Activated CD8-positive, alpha-beta memory T cell treated with anti-CD3 and anti-CD28 coated beads for 1 hour (primary cell): ENCODE results near the gene NEDD4L.
"Not testable (repeated sequence)": the region's sequence is repeated elsewhere in the genome, so short reads cannot be mapped to it uniquely, and the experiment has no call there.

ENCODE experiments used
- DNase-seq, 2 donors: peaks; one replicate each; pipeline ENCODE4 v3.0.0-alpha.2; 2020; ENCODE audit warnings: low read depth in 1 of 2; ENCODE audit errors: extremely low read depth in 1 of 2

Gene NEDD4L

GRCh38 chr18:58146099-58146498 lies 102.1 kb downstream of the NEDD4L start:
- DNase-seq, result no peak

DNA sequence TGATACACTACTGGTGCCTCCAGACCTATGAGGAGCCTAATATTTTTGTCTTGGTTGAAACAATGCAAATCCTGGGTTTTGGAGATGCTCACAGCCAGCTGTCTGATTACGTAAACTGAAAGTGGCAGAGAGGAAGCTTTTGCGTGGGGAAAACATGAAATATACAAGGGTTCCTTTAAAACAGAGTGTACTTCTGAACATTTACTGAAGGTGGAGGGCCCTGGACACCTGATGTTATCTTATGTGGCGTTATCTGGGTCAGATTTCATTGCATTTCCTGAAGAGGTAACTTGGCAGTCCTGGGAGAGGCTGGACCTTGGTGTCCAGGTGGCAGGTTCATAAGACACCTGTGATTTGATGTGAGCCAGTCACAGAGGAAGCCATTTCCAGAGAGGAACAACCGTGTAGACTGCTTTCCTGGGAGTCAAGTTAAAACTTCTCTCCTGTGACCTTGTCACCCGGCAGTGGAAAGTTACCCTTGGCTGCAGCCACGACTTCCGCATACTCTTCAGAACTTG lies 105.0 kb downstream of the NEDD4L start:
- DNase-seq, result no peak

GRCh38 chr18:58150772-58151171 lies 106.7 kb downstream of the NEDD4L start:
- no peak for DNase-seq

- DNase-seq, result no peak
Observed at GRCh38 chr18:58152216-58152615, 108.2 kb downstream of the NEDD4L start.

DNA sequence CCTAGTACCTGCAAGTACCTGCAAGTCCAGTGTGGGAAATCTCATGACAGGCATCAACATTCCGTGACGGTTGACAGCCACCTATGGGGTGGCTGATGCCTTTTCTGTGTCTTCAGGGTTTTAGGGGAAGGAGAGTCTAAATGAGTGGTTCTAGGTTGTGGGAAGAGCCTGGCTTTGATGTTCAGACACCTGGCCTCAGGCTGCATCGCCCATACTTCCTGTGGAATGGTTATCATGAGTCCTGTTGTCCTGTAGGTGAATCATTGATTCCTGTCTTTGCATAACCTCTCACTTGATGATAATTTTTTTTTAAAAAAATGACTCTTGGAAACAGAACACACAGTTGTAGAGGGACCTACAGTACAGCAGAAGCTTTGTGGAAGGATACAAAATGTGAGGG lies 108.9 kb downstream of the NEDD4L start:
- DNase-seq, result no peak

DNA sequence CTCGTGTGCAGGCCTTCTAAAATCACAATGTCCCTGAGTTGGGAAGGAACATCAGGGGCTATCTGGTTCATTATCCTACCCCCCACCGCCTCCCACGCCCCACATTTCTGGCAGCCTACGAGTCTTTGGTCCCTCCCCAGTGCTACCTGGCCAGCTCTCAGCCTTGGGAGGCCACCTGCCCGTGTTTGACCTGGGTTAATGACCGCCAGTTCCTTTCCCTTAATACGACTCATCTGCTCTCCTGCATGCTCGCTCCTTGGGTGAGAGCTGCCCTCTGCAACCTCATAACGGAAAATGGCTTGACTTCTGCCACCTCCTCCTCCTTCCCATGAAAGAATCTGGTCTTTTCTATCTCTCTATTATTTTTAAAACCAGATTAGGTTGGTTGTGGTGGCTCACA lies 112.5 kb downstream of the NEDD4L start:
- no peak for DNase-seq

DNA sequence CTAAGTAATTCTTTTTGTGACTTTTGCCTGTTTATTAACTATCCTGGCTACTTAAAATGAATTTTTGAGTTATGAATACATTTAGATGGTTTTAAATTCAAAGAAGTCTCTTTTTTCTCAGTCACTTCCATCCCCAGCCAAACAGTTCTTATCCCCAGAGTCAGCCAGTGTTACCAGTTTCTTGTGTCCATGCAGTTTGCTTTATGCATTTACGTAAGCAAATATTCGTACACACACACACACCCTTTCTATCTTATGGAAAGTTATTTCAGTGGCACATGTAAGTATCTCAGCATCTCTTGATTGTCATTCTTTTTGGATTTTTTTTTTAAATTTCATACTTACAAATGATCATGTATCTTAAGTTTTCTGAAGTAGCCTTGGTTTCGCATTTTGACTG lies 113.2 kb downstream of the NEDD4L start:
- no peak for DNase-seq

- DNase-seq, result no peak
Observed at GRCh38 chr18:58158008-58158407, 114.0 kb downstream of the NEDD4L start.

DNA sequence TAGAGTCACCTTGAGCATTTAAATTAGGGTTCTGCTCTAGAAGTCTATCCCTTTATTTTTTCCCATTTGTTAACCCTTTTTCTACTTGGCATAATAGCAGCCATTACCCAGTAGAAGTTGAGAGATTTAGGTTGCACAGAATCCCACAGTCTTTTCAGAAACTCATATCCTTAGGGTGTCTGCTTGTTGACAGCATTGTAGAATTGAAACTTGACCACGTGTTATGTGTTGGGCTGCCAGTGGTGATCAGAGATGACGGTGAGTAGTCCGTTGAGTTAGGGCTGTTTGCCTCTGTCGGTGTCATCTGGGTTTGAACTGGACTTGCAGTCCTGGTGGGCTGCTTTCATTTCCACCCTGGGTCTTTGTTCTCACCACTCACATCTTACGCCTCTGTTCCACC lies 114.4 kb downstream of the NEDD4L start:
- DNase-seq, result no peak

GRCh38 chr18:58161659-58162058 lies 117.6 kb downstream of the NEDD4L start:
- DNase-seq, result no peak

DNA sequence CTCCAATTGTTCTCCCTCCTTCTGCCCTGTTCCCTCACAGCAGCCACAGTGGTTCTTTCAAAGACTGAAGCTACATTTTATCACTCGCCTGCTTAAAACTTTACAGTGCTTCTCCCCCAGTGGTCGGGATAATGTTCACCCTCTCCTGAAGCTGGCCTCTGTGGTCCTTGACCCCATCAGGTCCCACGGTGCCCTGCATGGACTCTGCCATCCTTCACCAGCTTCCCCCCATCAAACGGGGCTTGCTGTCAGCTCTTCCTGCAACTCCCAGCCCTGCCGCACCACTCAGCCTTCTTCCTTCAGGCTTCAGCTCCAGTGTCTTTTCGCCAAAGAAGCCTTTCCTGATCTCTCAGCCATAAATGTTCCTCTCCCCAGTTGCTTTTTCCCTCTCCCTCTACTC lies 118.1 kb downstream of the NEDD4L start:
- DNase-seq, result no peak

DNA sequence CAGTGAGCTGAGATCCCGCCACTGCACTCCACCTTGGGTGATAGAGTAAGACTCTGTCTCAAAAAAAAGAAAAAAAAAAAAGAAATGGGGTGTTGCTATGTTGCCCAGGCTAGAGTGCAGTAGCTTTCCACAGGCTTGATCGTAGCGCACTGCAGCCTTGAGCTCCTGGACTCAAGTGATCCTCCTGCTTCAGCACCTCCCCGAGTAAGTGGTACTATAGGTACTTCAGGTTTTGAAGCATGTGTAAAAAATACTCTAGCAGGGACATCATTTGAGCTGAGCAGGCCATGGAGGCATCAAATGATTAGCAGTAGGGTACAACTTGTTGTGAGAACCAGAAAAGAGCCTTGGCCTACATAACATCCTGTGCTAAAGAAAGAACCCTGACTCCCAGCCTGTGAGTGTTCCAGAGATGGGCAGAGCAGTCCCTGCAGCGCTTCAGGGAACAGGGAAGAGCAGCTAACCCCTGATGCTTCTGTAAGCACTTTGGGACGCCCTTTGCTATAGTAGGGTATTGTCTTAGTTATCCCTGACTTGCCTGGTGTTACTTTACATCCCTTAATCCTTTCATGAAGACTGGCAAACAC lies 119.1 kb downstream of the NEDD4L start:
- no peak for DNase-seq

DNA sequence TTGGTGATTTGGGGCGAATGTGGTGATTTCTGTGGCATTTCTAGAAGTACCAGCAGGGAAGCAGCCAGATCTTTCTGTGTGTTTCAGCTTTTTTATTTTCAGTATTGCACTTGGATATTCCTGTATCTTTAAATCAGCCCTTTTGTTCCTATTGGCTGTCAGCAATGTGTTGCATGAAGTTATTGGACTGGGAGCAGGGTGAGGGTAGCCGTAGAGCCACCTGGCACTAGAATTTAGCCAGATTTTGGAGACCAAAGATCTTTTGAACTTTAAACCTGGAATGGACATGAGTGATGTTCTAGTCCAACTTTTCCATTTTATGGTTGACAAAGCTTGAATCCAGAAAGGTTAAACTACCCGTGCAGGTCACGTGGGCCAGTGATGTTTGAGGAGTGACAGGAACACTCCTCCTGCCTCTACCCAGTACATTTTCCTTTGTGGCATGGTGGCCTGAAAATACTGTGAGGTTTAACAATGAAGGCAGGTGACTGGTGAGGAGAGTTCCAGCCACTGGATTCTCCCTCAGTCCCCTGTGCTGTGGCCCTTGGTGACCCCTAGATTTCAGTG lies 122.3 kb downstream of the NEDD4L start:
- DNase-seq, result no peak

- DNase-seq, result no peak
Observed at GRCh38 chr18:58167073-58167472, 123.0 kb downstream of the NEDD4L start.

- no peak for DNase-seq
Observed at GRCh38 chr18:58168221-58168620, 124.2 kb downstream of the NEDD4L start.

- DNase-seq, result no peak
Observed at GRCh38 chr18:58168993-58169392, 125.0 kb downstream of the NEDD4L start.

GRCh38 chr18:58169472-58169871 lies 125.4 kb downstream of the NEDD4L start:
- no peak for DNase-seq

GRCh38 chr18:58170036-58170435 lies 126.0 kb downstream of the NEDD4L start:
- DNase-seq, result not testable (repeated sequence)

GRCh38 chr18:58172031-58172430 lies 128.0 kb downstream of the NEDD4L start:
- no peak for DNase-seq

DNA sequence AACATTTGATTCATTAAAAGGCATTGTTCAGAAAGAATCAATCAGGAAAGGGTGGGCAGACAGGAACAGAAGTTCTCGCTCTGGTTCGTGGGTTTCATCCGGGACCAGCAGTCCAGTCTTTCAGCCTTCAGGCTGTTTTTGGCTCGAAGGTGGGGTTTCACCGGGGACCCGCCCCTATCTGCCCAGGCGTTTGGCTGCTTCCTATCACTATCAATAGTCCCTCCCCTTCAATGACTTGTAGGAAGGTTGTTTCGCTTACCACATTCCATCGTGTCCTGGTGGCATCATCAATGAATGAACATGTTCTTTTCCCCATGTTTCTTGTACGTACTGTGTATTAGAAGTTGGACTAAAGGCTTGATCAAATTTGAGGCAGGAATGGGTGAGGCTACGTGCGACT lies 130.3 kb downstream of the NEDD4L start:
- no peak for DNase-seq

GRCh38 chr18:58175122-58175785 lies 131.2 kb downstream of the NEDD4L start:
- DNase-seq, result no peak

GRCh38 chr18:58175786-58176176 lies 131.8 kb downstream of the NEDD4L start:
- DNase-seq, result no peak
